Natural killer cell (primary cell): Measurements from ENCODE around the gene SH3PXD2A. TPM values are rescaled to one million over a fixed set of nuclear protein-coding genes. Genes with fewer than 3 reads are reported as not detected.

ENCODE experiments used
- ATAC-seq, 3 donors: fragments of 150-1000 bp in 2 of 3; fragments of 200-7000 bp in 1 of 3; cut with Tn5 transposase; 1 replicate in 1 of 3; 2 replicates in 2 of 3; pipeline ENCODE4 v1.10.0; 2021; ENCODE audit warnings: mild to moderate bottlenecking in 2 of 3, moderate library complexity in 2 of 3
- DNase-seq, 2 donors: peaks; one replicate each; pipeline versions ENCODE4 v3.0.0 to v3.0.0-alpha.2; 2013 to 2021; ENCODE audit warnings: mixed read lengths in 1 of 2
- H3K27ac ChIP-seq: one replicate; pipeline ENCODE4 v1.5.1; 2013; ENCODE audit warnings: mild to moderate bottlenecking, low read length
- H3K27me3 ChIP-seq: one replicate; pipeline ENCODE4 v1.6.1; 2013; ENCODE audit warnings: low read length; ENCODE audit not compliant: control insufficient read depth, insufficient read depth
- H3K36me3 ChIP-seq: one replicate; pipeline ENCODE4 v1.6.1; 2013; ENCODE audit warnings: low read length; ENCODE audit not compliant: control insufficient read depth, insufficient read depth
- H3K4me1 ChIP-seq: one replicate; pipeline ENCODE4 v1.6.1; 2013; ENCODE audit warnings: low read length; ENCODE audit not compliant: control insufficient read depth, insufficient read depth
- H3K4me3 ChIP-seq: one replicate; pipeline ENCODE4 v1.5.1; 2013; ENCODE audit warnings: low read length
- H3K9me3 ChIP-seq: one replicate; pipeline ENCODE4 v1.6.1; 2013; ENCODE audit warnings: low read length; ENCODE audit not compliant: control insufficient read depth, insufficient read depth
- H3K27ac Mint-ChIP-seq, 2 donors: one replicate each; pipeline ENCODE4 v1.8.0; 2022; ENCODE audit warnings: mild to moderate bottlenecking in 2 of 2, mixed read lengths in 2 of 2, moderate library complexity in 1 of 2
- H3K27me3 Mint-ChIP-seq, 2 donors: one replicate each; pipeline ENCODE4 v1.8.0; 2022; ENCODE audit warnings: low read depth in 2 of 2, mixed read lengths in 2 of 2
- H3K36me3 Mint-ChIP-seq: one replicate; pipeline ENCODE4 v1.8.0; 2022; ENCODE audit warnings: mixed read lengths
- H3K4me1 Mint-ChIP-seq, 2 donors: one replicate each; pipeline ENCODE4 v1.8.0; 2022; ENCODE audit warnings: mixed read lengths in 2 of 2
- H3K4me3 Mint-ChIP-seq: one replicate; pipeline ENCODE4 v1.8.0; 2022; ENCODE audit warnings: mild to moderate bottlenecking, moderate library complexity, mixed read lengths
- H3K9me3 Mint-ChIP-seq, 2 donors: one replicate each; pipeline ENCODE4 v1.8.0; 2022; ENCODE audit warnings: mixed read lengths in 2 of 2
- WGBS: methylation state at CpG from one replicate; pipeline ENCODE4 v1.1.7; 2013; ENCODE audit warnings: missing lambda C conversion rate; ENCODE audit not compliant: insufficient coverage; 5-methylcytosine and 5-hydroxymethylcytosine counted together
- intact Hi-C: fragments of 100-400 bp; cut with micrococcal nuclease; formaldehyde crosslinking; loops from one replicate; pipeline ENCODE4 v1.14.2; 2022
- total RNA-seq, 4 donors: library from RNA; stranded (reverse); fragments of 120-200 nt in 1 of 4; gene quantifications; one replicate each; pipeline versions ENCODE4 v1.2.3 to v1.2.4, GENCODE V29; 2013 to 2022
- TF ChIP-seq, protein P1 (sequence below): fragments of 200-600 bp; IDR thresholded peaks from one replicate; pipeline ENCODE4 v1.8.0; 2022; ENCODE audit warnings: antibody characterized with exemption

The SH3PXD2A gene
- total RNA-seq, 3 donors from 2014 or later (not counting 1 experiment from before 2014, with no cell fraction given) = 3.3 to 7.0 (median 4.9) TPM

DNA sequence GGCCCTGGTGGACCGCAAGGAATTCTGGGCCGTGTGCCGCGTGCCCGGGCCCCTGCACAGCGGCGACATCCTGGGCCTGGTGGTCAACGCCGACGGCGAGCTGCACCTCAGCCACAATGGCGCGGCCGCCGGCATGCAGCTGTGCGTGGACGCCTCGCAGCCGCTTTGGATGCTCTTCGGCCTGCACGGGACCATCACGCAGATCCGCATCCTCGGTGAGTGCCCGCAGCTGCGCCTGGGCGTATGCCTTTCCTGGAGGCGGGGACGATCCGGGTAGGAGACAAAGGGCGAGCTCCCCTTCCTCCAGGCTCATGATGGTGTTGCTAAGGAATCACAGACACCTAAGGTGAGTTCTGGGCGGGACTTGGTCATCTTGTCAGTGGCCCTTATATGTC is 270.4 kb downstream of the SH3PXD2A start:
- no peaks in the 10 kb centered on the region for H3K36me3 ChIP-seq
- no peaks in the 10 kb centered on the region for H3K36me3 Mint-ChIP-seq
- no peaks in the 10 kb centered on the region for H3K9me3 ChIP-seq
- H3K27me3 ChIP-seq = no peaks in the 10 kb centered on the region
- no peak overlapping the region for H3K27ac ChIP-seq
- ATAC-seq = no peak
- intact Hi-C loops = no loop called here
- TF ChIP-seq, protein P1, sequence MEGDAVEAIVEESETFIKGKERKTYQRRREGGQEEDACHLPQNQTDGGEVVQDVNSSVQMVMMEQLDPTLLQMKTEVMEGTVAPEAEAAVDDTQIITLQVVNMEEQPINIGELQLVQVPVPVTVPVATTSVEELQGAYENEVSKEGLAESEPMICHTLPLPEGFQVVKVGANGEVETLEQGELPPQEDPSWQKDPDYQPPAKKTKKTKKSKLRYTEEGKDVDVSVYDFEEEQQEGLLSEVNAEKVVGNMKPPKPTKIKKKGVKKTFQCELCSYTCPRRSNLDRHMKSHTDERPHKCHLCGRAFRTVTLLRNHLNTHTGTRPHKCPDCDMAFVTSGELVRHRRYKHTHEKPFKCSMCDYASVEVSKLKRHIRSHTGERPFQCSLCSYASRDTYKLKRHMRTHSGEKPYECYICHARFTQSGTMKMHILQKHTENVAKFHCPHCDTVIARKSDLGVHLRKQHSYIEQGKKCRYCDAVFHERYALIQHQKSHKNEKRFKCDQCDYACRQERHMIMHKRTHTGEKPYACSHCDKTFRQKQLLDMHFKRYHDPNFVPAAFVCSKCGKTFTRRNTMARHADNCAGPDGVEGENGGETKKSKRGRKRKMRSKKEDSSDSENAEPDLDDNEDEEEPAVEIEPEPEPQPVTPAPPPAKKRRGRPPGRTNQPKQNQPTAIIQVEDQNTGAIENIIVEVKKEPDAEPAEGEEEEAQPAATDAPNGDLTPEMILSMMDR = no peak
- H3K4me1 ChIP-seq = peaks cover 7% of the 10 kb centered on the region
- H3K4me3 ChIP-seq = no peak overlapping the region
- peaks cover 5 to 6% of the 10 kb centered on the region in 2 donors for H3K4me1 Mint-ChIP-seq
- H3K27ac Mint-ChIP-seq = peak overlapping the region; percentile 43 to 73
- H3K4me3 Mint-ChIP-seq = peak overlapping the region; percentile 93
- 71% methylated on average over 32 of the region's 32 CpGs for WGBS
- H3K27me3 Mint-ChIP-seq = peaks cover 0 to 5% of the 10 kb centered on the region in 2 donors
- no peaks in the 10 kb centered on the region for H3K9me3 Mint-ChIP-seq
- no peak for DNase-seq

DNA sequence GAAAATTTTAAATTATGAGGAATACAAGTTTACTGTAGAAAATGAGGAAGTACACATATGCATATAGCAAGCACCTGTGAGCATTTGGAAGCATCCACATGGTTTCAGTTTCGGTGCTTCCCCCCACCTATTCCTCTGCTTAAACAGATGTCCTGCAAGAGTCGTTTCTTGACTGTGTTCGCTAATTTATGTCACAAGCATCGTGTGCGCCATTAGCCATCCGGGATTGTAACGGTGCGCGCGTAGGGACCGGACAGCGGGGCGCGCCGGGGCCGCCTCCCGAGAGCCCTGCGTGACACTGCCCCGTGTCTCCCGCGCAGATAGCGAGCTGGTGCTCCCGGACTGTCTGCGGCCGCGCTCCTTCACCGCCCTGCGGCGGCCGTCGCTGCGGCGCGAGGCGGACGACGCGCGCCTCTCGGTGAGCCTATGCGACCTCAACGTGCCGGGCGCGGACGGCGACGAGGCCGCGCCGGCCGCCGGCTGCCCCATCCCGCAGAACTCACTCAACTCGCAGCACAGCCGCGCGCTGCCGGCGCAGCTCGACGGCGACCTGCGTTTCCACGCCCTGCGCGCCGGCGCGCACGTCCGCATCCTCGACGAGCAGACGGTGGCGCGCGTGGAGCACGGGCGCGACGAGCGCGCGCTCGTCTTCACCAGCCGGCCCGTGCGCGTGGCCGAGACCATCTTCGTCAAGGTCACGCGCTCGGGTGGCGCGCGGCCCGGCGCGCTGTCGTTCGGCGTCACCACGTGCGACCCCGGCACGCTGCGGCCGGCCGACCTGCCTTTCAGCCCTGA is 271.0 kb downstream of the SH3PXD2A start:
- no peaks in the 10 kb centered on the region for H3K9me3 Mint-ChIP-seq
- 6% methylated on average over 111 of the region's 111 CpGs for WGBS
- peak overlapping the region; percentile 93 for H3K4me3 Mint-ChIP-seq
- DNase-seq = peak; percentile 50 to 93
- peaks cover 0 to 5% of the 10 kb centered on the region in 2 donors for H3K27me3 Mint-ChIP-seq
- TF ChIP-seq, protein P1 = no peak
- ATAC-seq = peak; percentile 70 to 84 (median 83)
- peaks cover 5 to 6% of the 10 kb centered on the region in 2 donors for H3K4me1 Mint-ChIP-seq
- no peaks in the 10 kb centered on the region for H3K36me3 ChIP-seq
- H3K27me3 ChIP-seq = no peaks in the 10 kb centered on the region
- H3K36me3 Mint-ChIP-seq = no peaks in the 10 kb centered on the region
- intact Hi-C loops = no loop called here
- peak overlapping the region; percentile 53 for H3K27ac ChIP-seq
- peaks cover 7% of the 10 kb centered on the region for H3K4me1 ChIP-seq
- peak overlapping the region; percentile 60 for H3K4me3 ChIP-seq
- H3K9me3 ChIP-seq = no peaks in the 10 kb centered on the region
- H3K27ac Mint-ChIP-seq = peak overlapping the region; percentile 73 to 80

DNA sequence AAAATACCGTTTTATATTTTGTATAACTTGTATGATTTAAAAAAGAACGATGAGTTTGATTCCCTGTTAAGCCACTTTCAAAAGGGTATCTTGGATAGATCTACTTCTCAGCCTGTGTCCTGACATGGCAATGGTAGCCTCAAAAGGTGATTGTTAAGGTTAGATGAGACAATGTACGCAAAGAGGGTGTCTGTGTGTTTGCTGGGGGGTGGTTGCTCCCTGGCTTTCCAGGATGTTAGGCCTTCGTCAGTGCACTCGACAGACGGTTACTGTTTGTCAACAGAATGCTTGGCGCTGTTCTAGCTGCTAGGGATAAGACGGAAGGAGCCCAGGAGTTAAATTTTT is 271.5 kb downstream of the SH3PXD2A start:
- intact Hi-C loops = no loop called here
- peaks cover 0 to 5% of the 10 kb centered on the region in 2 donors for H3K27me3 Mint-ChIP-seq
- Histone ChIP-seq H3K27me3 (no peaks in the 10 kb centered on the region), H3K9me3 (no peaks in the 10 kb centered on the region), H3K4me1 (peaks cover 7% of the 10 kb centered on the region), H3K27ac (peak overlapping the region; percentile 53), H3K36me3 (no peaks in the 10 kb centered on the region), H3K4me3 (peak overlapping the region; percentile 60)
- TF ChIP-seq, protein P1 = no peak
- no peaks in the 10 kb centered on the region for H3K9me3 Mint-ChIP-seq
- H3K27ac Mint-ChIP-seq = peak overlapping the region; percentile 73 to 80
- 54% methylated on average over 7 of the region's 8 CpGs for WGBS
- H3K4me3 Mint-ChIP-seq = peak overlapping the region; percentile 93
- no peaks in the 10 kb centered on the region for H3K36me3 Mint-ChIP-seq
- H3K4me1 Mint-ChIP-seq = peaks cover 5 to 6% of the 10 kb centered on the region in 2 donors
- DNase-seq (no peak), ATAC-seq (no peak)
